GM12878 (cell line): ENCODE measurements around the gene CAMK2B. TPM values are rescaled to one million over a fixed set of nuclear protein-coding genes. Genes with fewer than 3 reads are reported as not detected.

Experiments used
- ATAC-seq: fragments of 200-7000 bp; cut with Tn5 transposase; 3 replicates; pipeline ENCODE4 v1.9.1; 2020; ENCODE audit warnings: mild to moderate bottlenecking, moderate library complexity
- BruUV-seq: library from RNA; stranded (reverse); fragments of 400-500 nt; replicated peaks from 2 replicates; lab custom pipeline; 2021; lab: Mats Ljungman, UMichigan
- CTCF ChIA-PET: fragments of 300-600 bp; sonication (Branson Sonifier 250); formaldehyde crosslinking; extraction: SDS; loops from one replicate; lab custom pipeline; 2021; ENCODE audit warnings: inconsistent platforms; lab: Yijun Ruan, JAX
- POLR2A ChIA-PET: fragments of 350-600 bp; formaldehyde crosslinking; extraction: SDS; loops from one replicate; lab custom pipeline; 2021; ENCODE audit warnings: inconsistent platforms; lab: Charles Lee
- RAD21 ChIA-PET: fragments of 300-600 bp; sonication (Branson Sonifier 250); formaldehyde crosslinking; loops from one replicate; lab custom pipeline; 2023; ENCODE audit warnings: antibody characterized with exemption; ENCODE audit not compliant: unreplicated experiment; lab: Charles Lee
- SMC1A ChIA-PET: fragments of 300-600 bp; sonication (Branson Sonifier 250); formaldehyde crosslinking; loops from one replicate; lab custom pipeline; 2023; ENCODE audit not compliant: unreplicated experiment, uncharacterized antibody; lab: Charles Lee
- DNase-seq: peaks from one replicate; pipeline ENCODE4 v3.0.0-alpha.2; 2011; ENCODE audit warnings: low read depth, low spot score
- FAIRE-seq: peaks from 3 replicates; lab custom pipeline; 2011; peaks lifted over from hg19 to GRCh38; lab: Jason Lieb, UNC
- H2AFZ ChIP-seq: 2 replicates; pipeline ENCODE4 v1.6.0; 2011; ENCODE audit warnings: low read depth, low read length, control low read depth; ENCODE audit not compliant: control insufficient read depth
- H3K27ac ChIP-seq: 2 replicates; pipeline ENCODE4 v1.5.1; 2011; ENCODE audit warnings: control low read depth; ENCODE audit not compliant: control insufficient read depth, insufficient read depth
- H3K27me3 ChIP-seq, 2 experiments: replicated peaks in 1 of 2; 2 replicates each; pipeline versions ENCODE4 v1.6.0 to v1.6.1; 2011; ENCODE audit warnings: low read length in 1 of 2; ENCODE audit not compliant: control insufficient read depth in 2 of 2, insufficient read depth in 2 of 2
- H3K36me3 ChIP-seq, 2 experiments: 2 replicates each; pipeline ENCODE4 v1.5.1; 2011; ENCODE audit warnings: low read length in 1 of 2; ENCODE audit not compliant: control insufficient read depth in 2 of 2, insufficient read depth in 2 of 2
- H3K4me1 ChIP-seq: 2 replicates; pipeline ENCODE4 v1.6.1; 2011; ENCODE audit warnings: mild to moderate bottlenecking, low read length, moderate library complexity, mixed read lengths; ENCODE audit not compliant: control insufficient read depth, insufficient read depth
- H3K4me2 ChIP-seq: 2 replicates; pipeline ENCODE4 v1.6.0; 2011; ENCODE audit warnings: control low read depth; ENCODE audit not compliant: control insufficient read depth, insufficient read depth
- H3K4me3 ChIP-seq: fragments of 200-600 bp; sonication (generic); 2 replicates; pipeline ENCODE4 v1.5.1; 2016
- H3K79me2 ChIP-seq: 2 replicates; pipeline ENCODE4 v1.6.0; 2011; ENCODE audit warnings: low read length; ENCODE audit not compliant: control insufficient read depth, insufficient read depth
- H3K9ac ChIP-seq: 2 replicates; pipeline ENCODE4 v1.8.0; 2011; ENCODE audit warnings: low read length, control low read depth, mixed read lengths; ENCODE audit not compliant: control insufficient read depth, insufficient read depth
- H3K9me3 ChIP-seq: replicated peaks from 3 replicates; pipeline ENCODE4 v1.5.1; 2011; ENCODE audit warnings: mild to moderate bottlenecking, low read length; ENCODE audit not compliant: control insufficient read depth, insufficient read depth
- H4K20me1 ChIP-seq: 2 replicates; pipeline ENCODE4 v1.6.0; 2011; ENCODE audit not compliant: control insufficient read depth, insufficient read depth
- BCL11A ChIP-seq: IDR thresholded peaks from 2 replicates; pipeline ENCODE4 v1.6.1; 2011; ENCODE audit warnings: low read depth, low read length
- BMI1 ChIP-seq: fragments of 450-650 bp; IDR thresholded peaks from 2 replicates; pipeline ENCODE4 v1.6.1; 2016; ENCODE audit warnings: mild to moderate bottlenecking, moderate library complexity, borderline replicate concordance
- CBX3 ChIP-seq: fragments of 200-600 bp; sonication (generic); IDR thresholded peaks from 2 replicates; pipeline ENCODE4 v1.6.1; 2016; ENCODE audit warnings: low read depth, borderline replicate concordance
- CHD1 ChIP-seq: IDR thresholded peaks from 2 replicates; pipeline ENCODE4 v1.6.1; 2012; ENCODE audit warnings: low read depth, low read length, improper control_type of control experiment
- CHD2 ChIP-seq: IDR thresholded peaks from 2 replicates; pipeline ENCODE4 v1.6.1; 2011; ENCODE audit warnings: low read depth, low read length, improper control_type of control experiment, borderline replicate concordance
- CREB1 ChIP-seq: IDR thresholded peaks from 2 replicates; pipeline ENCODE4 v1.6.1; 2012; ENCODE audit warnings: low read depth, mild to moderate bottlenecking, inconsistent platforms
- EP300 ChIP-seq, 2 experiments: fragments of 150-350 bp in 1 of 2; IDR thresholded peaks; 2 replicates each; pipeline ENCODE4 v1.6.1; 2011 to 2012; ENCODE audit warnings: low read depth in 2 of 2, low read length in 2 of 2, borderline replicate concordance in 1 of 2, improper control_type of control experiment in 1 of 2, inconsistent platforms in 1 of 2; ENCODE audit not compliant: control insufficient read depth in 1 of 2
- JUNB ChIP-seq: IDR thresholded peaks from 2 replicates; pipeline ENCODE4 v1.6.1; 2016; ENCODE audit warnings: antibody characterized with exemption, mild to moderate bottlenecking
- NFXL1 ChIP-seq: fragments of 450-650 bp; IDR thresholded peaks from 2 replicates; pipeline ENCODE4 v1.6.1; 2017; ENCODE audit warnings: antibody characterized with exemption, mild to moderate bottlenecking, borderline replicate concordance
- NR2C2 ChIP-seq: IDR thresholded peaks from 2 replicates; pipeline ENCODE4 v1.6.1; 2011; ENCODE audit warnings: borderline replicate concordance, low read depth; ENCODE audit not compliant: control insufficient read depth, insufficient read length
- POU2F2 ChIP-seq: IDR thresholded peaks from 3 replicates; pipeline ENCODE4 v1.6.1; 2011; ENCODE audit warnings: low read depth, mild to moderate bottlenecking, low read length, borderline replicate concordance
- WGBS: methylation state at CpG from one replicate; pipeline ENCODE4 v1.1.6; 2016; ENCODE audit warnings: low lambda C conversion rate; ENCODE audit not compliant: insufficient replicate concordance, insufficient coverage; ENCODE audit errors: missing lambda C conversion rate; 5-methylcytosine and 5-hydroxymethylcytosine counted together
- in situ Hi-C: fragments of 300-500 bp; cut with MboI; formaldehyde crosslinking; loops from 9 replicates; pipeline ENCODE4 v1.14.3; 2018; ENCODE audit warnings: mixed read lengths
- intact Hi-C: fragments of 100-400 bp; cut with micrococcal nuclease; formaldehyde crosslinking; loops from one replicate; pipeline ENCODE4 v1.14.2; 2022; ENCODE audit not compliant: unreplicated experiment
- polyA plus RNA-seq, 11 experiments: library from polyadenylated mRNA; depleted of rRNA in 4 of 11; unstranded in 6 of 11; stranded (reverse) in 5 of 11; fragments of >200 nt; fragmentation: Nextera tagmentation in 4 of 11; fragmentation: Illumina TruSeq in 1 of 11; extraction: Ambion mirVana in 4 of 11; extraction: Trizol in 1 of 11; gene quantifications; 1 replicate in 1 of 11; 2 replicates in 10 of 11; pipeline versions ENCODE4 v1.2.1 to v1.2.3, GENCODE V29; 2011 to 2016; ENCODE audit warnings: inconsistent platforms in 2 of 11, missing spikeins in 2 of 11, low read depth in 1 of 11
- total RNA-seq, 4 experiments: library from RNA; depleted of rRNA in 3 of 4; stranded (reverse); fragments of >200 nt in 3 of 4; fragmentation: Illumina TruSeq in 1 of 4; extraction: Trizol in 1 of 4; gene quantifications; 2 replicates each; pipeline versions ENCODE4 v1.2.1 to v1.2.3, GENCODE V29; 2013 to 2021
- TF ChIP-seq, protein P1 (sequence below): fragments of 150-350 bp; IDR thresholded peaks from 2 replicates; pipeline ENCODE4 v1.6.1; 2014; ENCODE audit warnings: mild to moderate bottlenecking, low read depth, low read length
- TF ChIP-seq, protein P2 (sequence below): IDR thresholded peaks from 2 replicates; pipeline ENCODE4 v1.6.1; 2012; ENCODE audit warnings: mild to moderate bottlenecking, low read depth, low read length
- TF ChIP-seq, protein P3 (sequence below): fragments of 450-650 bp; IDR thresholded peaks from 2 replicates; pipeline ENCODE4 v1.6.1; 2017; ENCODE audit warnings: low read depth, mild to moderate bottlenecking, moderate library complexity
- TF ChIP-seq, protein P4 (sequence below): IDR thresholded peaks from 2 replicates; pipeline ENCODE4 v1.6.1; 2011; ENCODE audit warnings: low read depth, low read length, improper control_type of control experiment, borderline replicate concordance

CAMK2B gene
- total and polyA plus RNA-seq, 10 of the 15 experiments (the other 5 are each of a cell fraction or from before 2014, with no cell fraction given): 0.06 to 0.23 (median 0.11) TPM; not detected in 5

DNA sequence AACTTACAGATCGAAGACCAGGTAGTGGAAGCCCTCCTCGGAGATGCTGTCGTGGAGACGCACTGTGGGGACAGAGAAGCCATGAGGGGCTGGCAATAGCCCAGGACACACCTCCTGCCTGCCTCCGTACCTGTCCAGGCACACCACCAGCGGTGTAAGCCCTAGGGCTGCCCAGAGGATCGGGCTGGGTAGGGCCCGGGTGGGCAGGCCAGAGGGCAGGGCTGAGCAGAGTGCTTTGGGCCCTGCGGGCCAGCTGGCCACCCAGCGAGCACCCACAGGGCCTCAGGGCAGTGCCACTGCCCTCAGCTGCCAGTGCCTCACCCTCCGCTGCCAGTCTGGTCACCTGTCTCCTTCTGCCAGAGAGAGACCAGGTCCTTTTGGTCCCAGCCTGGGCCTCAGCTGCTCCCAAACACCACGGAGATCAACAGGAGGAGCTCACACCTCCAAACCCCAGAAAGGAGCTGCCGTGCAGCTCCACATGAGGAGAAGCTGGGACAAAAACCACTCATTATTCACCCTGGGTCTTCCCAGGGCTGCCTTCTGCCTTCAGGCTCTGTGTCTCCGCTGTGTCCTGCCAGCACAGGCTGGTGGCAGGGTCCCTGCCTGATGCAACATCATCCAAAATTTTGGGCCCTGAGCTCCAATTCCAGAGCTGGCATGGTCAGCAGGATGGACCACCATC lies 66.4 kb downstream of the CAMK2B start:
- no TSS peak for BruUV-seq
- POLR2A ChIA-PET: interaction anchor here (0.6 to 1.8 kb wide), 6 partner anchors 19 to 590 kb away, joined by 3 to 9 read pairs (median 4); no protein-coding TSS in a partner anchor
- SMC1A ChIA-PET: interaction anchor here (0.8 to 1.9 kb wide), 7 partner anchors 17 to 306 kb away, joined by 3 to 12 read pairs (median 3); no protein-coding TSS in a partner anchor
- ATAC-seq (no peak), DNase-seq (no peak), FAIRE-seq (no peak)
- Histone ChIP-seq H3K27me3 (no peaks in the 10 kb centered on the region), H3K4me3 (no peak overlapping the region), H3K4me1 (peaks cover 28% of the 10 kb centered on the region), H3K9me3 (no peaks in the 10 kb centered on the region), H2AFZ (0 out of 2 replicates have a peak overlapping the region, but pooled peaks have one; percentile 43), H4K20me1 (no peaks in the 10 kb centered on the region), H3K36me3 (no peaks in the 10 kb centered on the region), H3K79me2 (no peaks in the 10 kb centered on the region), H3K4me2 (no peak overlapping the region), H3K27ac (peak overlapping the region; percentile 13; the same call in 1 of the 2 replicates), H3K9ac (no peak overlapping the region)
- in situ Hi-C loops (no loop called here), intact Hi-C loops (no loop called here)
- RAD21 ChIA-PET: interaction anchor here (0.7 to 1.9 kb wide), 9 partner anchors 9 to 202 kb away, joined by 3 to 13 read pairs (median 4); no protein-coding TSS in a partner anchor
- CTCF ChIA-PET: interaction anchor here (0.6 to 2.1 kb wide), 11 partner anchors 9 to 217 kb away, joined by 3 to 10 read pairs (median 5); no protein-coding TSS in a partner anchor
- 92% methylated on average over 14 of the region's 14 CpGs for WGBS
- TF ChIP-seq CHD1: no peak
- TF ChIP-seq BCL11A: no peak
- TF ChIP-seq CHD2: no peak
- no peak for TF ChIP-seq EP300 (IDR thresholded peaks at IDR 0.05; ENCODE audit: borderline replicate concordance in 1 of 2, control insufficient read depth in 1 of 2, low read depth in 2 of 2, low read length in 2 of 2)
- TF ChIP-seq, protein P1, sequence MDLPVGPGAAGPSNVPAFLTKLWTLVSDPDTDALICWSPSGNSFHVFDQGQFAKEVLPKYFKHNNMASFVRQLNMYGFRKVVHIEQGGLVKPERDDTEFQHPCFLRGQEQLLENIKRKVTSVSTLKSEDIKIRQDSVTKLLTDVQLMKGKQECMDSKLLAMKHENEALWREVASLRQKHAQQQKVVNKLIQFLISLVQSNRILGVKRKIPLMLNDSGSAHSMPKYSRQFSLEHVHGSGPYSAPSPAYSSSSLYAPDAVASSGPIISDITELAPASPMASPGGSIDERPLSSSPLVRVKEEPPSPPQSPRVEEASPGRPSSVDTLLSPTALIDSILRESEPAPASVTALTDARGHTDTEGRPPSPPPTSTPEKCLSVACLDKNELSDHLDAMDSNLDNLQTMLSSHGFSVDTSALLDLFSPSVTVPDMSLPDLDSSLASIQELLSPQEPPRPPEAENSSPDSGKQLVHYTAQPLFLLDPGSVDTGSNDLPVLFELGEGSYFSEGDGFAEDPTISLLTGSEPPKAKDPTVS: no peak
- TF ChIP-seq, protein P2, sequence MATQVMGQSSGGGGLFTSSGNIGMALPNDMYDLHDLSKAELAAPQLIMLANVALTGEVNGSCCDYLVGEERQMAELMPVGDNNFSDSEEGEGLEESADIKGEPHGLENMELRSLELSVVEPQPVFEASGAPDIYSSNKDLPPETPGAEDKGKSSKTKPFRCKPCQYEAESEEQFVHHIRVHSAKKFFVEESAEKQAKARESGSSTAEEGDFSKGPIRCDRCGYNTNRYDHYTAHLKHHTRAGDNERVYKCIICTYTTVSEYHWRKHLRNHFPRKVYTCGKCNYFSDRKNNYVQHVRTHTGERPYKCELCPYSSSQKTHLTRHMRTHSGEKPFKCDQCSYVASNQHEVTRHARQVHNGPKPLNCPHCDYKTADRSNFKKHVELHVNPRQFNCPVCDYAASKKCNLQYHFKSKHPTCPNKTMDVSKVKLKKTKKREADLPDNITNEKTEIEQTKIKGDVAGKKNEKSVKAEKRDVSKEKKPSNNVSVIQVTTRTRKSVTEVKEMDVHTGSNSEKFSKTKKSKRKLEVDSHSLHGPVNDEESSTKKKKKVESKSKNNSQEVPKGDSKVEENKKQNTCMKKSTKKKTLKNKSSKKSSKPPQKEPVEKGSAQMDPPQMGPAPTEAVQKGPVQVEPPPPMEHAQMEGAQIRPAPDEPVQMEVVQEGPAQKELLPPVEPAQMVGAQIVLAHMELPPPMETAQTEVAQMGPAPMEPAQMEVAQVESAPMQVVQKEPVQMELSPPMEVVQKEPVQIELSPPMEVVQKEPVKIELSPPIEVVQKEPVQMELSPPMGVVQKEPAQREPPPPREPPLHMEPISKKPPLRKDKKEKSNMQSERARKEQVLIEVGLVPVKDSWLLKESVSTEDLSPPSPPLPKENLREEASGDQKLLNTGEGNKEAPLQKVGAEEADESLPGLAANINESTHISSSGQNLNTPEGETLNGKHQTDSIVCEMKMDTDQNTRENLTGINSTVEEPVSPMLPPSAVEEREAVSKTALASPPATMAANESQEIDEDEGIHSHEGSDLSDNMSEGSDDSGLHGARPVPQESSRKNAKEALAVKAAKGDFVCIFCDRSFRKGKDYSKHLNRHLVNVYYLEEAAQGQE: no peak
- TF ChIP-seq NR2C2: no peak
- no peak for TF ChIP-seq JUNB
- TF ChIP-seq NFXL1: no peak
- TF ChIP-seq POU2F2: no peak
- TF ChIP-seq CREB1: no peak
- TF ChIP-seq, protein P3, sequence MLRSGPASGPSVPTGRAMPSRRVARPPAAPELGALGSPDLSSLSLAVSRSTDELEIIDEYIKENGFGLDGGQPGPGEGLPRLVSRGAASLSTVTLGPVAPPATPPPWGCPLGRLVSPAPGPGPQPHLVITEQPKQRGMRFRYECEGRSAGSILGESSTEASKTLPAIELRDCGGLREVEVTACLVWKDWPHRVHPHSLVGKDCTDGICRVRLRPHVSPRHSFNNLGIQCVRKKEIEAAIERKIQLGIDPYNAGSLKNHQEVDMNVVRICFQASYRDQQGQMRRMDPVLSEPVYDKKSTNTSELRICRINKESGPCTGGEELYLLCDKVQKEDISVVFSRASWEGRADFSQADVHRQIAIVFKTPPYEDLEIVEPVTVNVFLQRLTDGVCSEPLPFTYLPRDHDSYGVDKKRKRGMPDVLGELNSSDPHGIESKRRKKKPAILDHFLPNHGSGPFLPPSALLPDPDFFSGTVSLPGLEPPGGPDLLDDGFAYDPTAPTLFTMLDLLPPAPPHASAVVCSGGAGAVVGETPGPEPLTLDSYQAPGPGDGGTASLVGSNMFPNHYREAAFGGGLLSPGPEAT: no peak
- TF ChIP-seq, protein P4, sequence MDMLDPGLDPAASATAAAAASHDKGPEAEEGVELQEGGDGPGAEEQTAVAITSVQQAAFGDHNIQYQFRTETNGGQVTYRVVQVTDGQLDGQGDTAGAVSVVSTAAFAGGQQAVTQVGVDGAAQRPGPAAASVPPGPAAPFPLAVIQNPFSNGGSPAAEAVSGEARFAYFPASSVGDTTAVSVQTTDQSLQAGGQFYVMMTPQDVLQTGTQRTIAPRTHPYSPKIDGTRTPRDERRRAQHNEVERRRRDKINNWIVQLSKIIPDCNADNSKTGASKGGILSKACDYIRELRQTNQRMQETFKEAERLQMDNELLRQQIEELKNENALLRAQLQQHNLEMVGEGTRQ: no peak
- no peak for TF ChIP-seq CBX3
- TF ChIP-seq BMI1: no peak
